LoVo (cell line): ENCODE results near the gene UBE2E1.
"Not testable (repeated sequence)": the region's sequence is repeated elsewhere in the genome, so short reads cannot be mapped to it uniquely, and the experiment has no call there.

Source experiments
- DNase-seq: peaks from one replicate; pipeline ENCODE4 v3.0.0-alpha.2; 2016; ENCODE audit warnings: low spot score

The UBE2E1 gene

GRCh38 chr3:23882487-23882918, 76.7 kb downstream of the UBE2E1 start:
- DNase-seq, result no peak

GRCh38 chr3:23884481-23884880, 78.7 kb downstream of the UBE2E1 start:
- no peak for DNase-seq

GRCh38 chr3:23885210-23885609, 79.5 kb downstream of the UBE2E1 start:
- DNase-seq, result no peak

GRCh38 chr3:23886311-23886710, 80.6 kb downstream of the UBE2E1 start:
- no peak for DNase-seq

- peak; percentile 20 for DNase-seq
These were observed 83.0 kb downstream of the UBE2E1 start for GRCh38 chr3:23888617-23889228.

- no peak for DNase-seq
These were observed 83.6 kb downstream of the UBE2E1 start for GRCh38 chr3:23889386-23889785.

- DNase-seq, result no peak
These were observed 84.2 kb downstream of the UBE2E1 start for GRCh38 chr3:23889950-23890349.

- DNase-seq, result no peak
These were observed 88.7 kb downstream of the UBE2E1 start for GRCh38 chr3:23894254-23895061.

GRCh38 chr3:23895181-23895580, 89.4 kb downstream of the UBE2E1 start:
- no peak for DNase-seq

GRCh38 chr3:23900744-23901143, 95.0 kb downstream of the UBE2E1 start:
- no peak for DNase-seq

GRCh38 chr3:23904545-23904944, 98.8 kb downstream of the UBE2E1 start:
- DNase-seq, result no peak

- DNase-seq, result no peak
These were observed 103.6 kb downstream of the UBE2E1 start for GRCh38 chr3:23909341-23909740.

- no peak for DNase-seq
These were observed 105.6 kb downstream of the UBE2E1 start for GRCh38 chr3:23911397-23911796.

- not testable (repeated sequence) for DNase-seq
These were observed 106.6 kb downstream of the UBE2E1 start for GRCh38 chr3:23912335-23912734.

- DNase-seq, result no peak
These were observed 107.4 kb downstream of the UBE2E1 start for GRCh38 chr3:23913182-23913581.

GRCh38 chr3:23913873-23914743, 108.4 kb downstream of the UBE2E1 start:
- no peak for DNase-seq

GRCh38 chr3:23915537-23916108, 109.9 kb downstream of the UBE2E1 start:
- no peak for DNase-seq

GRCh38 chr3:23916152-23916885, 110.6 kb downstream of the UBE2E1 start:
- DNase-seq, result no peak

GRCh38 chr3:23916886-23917678, 111.3 kb downstream of the UBE2E1 start, which contains the start of the genes NKIRAS1 and RPL15:
TSS of gene NKIRAS1 (minus strand) at chr3:23916990. CDS start at chr3:23910904, 6,086 bp downstream.
TSS of gene RPL15 (plus strand) at chr3:23917132. CDS start at chr3:23917860, 728 bp downstream.
- DNase-seq, result peak; percentile 97

- DNase-seq, result peak; percentile 69
These were observed 112.0 kb downstream of the UBE2E1 start for GRCh38 chr3:23917679-23918303.
